GM21825 (cell line): ENCODE data around the gene RMDN2.
"Not testable (repeated sequence)": the region's sequence is repeated elsewhere in the genome, so short reads cannot be mapped to it uniquely, and the experiment has no call there.

Experiments
- ATAC-seq: cut with Tn5 transposase; IDR thresholded peaks from one replicate; pipeline ENCODE4 v1.9.1; 2021; ENCODE audit warnings: mild to moderate bottlenecking, moderate library complexity; ENCODE audit not compliant: unreplicated experiment

Gene RMDN2

DNA sequence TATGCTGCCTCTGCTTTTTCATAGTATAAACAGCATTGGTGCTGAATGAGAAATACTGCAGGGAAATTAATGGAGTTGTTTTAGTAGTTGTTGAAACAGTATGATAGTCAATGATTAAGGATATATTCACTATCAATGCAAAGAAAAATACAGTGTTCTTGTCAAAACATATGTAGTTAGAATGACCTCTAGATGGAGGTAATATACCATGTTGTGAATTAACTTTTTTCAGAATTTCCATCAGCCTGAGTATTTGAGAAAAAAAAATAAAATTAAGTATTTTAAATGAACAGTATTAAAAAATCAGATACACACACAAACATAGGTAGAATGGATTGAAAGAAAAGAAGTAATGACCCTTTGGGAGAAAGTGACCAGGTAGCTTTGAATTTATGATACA lies 59.5 kb downstream of the RMDN2 start:
- no peak for ATAC-seq

DNA sequence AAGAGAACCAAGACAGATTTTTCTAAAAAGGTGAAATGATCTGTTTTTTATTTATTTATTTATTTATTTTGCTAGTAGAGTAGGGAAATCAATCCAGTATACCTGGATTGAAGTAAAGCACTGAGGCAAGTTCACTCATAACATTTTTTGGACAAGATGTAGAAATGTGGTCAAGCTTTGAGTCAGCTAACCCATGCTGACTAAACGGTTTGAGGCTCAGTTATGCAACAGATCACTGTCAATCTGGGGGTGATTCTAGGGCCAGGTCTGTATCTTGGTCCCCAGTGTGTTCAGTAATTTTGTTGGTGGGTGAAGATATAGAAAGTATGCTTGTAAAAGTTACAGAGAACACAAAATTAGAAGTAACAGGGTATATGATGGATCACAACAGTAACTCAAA lies 60.2 kb downstream of the RMDN2 start:
- ATAC-seq = no peak

DNA sequence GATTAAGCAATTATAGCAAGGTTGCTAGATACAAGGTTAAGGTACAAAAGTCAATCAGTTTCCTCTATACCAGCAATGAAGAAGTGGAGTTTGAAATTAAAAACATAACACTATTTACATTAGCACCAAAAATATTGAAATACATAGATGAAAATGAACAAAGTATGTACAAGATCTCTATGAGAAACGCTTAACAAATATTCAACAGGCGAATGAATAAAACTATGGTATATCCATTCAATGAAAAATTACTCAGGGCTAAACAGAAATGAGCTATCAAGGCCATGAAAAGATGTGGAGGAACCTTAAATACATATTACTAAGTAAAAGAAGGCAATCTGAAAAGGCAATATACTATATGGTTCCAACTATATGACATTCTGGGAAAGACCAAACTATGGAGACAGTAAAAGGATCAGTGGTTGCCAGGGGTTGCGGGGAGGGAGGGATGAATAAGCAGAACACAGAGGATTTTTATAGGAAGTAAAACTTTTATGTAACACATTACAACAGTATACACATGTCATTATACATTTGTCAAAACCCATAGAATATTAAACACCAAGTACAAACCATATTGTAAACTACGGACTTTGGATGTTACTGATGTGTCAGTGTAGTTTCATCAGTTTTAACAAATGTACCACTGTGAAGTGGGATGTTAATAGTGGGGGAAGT lies 62.1 kb downstream of the RMDN2 start:
- no peak for ATAC-seq

DNA sequence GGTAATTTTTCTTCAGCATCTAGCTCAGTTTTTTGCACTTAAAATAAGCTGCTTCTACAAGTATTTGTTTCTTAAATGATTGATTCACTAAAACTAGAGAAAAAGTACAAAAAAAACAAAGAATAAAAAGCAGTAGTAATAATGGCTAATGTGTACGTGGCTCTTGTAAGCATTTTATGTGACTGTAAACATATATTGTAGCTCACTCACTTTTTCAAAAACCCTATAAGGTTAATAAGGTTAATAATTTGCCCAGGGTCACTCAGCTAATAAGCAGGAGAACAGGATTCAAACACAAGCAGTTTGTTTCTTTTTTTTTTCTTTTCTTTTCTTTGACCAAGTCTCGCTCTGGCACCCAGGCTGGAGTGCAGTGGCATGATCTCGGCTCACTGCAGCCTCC lies 67.5 kb downstream of the RMDN2 start:
- ATAC-seq = no peak

DNA sequence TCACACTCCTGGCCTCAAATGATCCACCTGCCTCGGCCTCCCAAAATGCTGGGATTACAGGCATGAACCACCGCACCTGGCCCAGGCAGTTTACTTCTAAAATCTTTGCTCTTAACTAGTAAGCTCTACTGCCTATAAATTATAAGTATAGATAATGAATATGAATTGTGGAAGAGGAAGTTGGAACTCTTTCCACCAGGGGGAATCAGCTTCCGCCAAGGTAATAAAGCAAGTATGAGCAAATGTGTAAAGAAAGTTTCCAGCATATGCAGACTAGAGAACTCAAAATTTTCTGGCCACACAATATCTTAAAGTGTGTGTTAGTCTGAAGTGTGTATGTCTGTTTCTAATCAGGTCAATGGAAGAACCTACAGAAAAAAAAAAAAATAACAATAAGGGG lies 68.1 kb downstream of the RMDN2 start:
- no peak for ATAC-seq

DNA sequence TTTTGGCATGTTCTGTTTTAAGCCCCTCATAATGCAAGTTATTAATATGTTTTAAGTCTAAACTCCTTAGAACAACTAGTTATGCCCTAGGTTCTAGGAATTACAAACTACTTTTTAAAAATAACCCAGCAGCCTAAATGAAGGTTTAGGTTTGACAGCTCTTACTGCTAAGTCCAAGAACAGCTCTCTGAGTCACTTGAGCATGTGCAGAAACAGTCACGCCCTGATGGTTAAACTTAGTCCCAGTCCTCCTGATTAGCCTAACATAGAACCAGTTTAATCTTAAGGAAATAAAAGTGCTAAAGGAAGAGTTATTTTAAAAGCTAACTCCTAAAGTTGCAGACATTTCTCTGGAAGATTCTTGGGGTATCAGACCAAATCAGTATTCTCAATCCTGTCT lies 72.5 kb downstream of the RMDN2 start:
- ATAC-seq = no peak

DNA sequence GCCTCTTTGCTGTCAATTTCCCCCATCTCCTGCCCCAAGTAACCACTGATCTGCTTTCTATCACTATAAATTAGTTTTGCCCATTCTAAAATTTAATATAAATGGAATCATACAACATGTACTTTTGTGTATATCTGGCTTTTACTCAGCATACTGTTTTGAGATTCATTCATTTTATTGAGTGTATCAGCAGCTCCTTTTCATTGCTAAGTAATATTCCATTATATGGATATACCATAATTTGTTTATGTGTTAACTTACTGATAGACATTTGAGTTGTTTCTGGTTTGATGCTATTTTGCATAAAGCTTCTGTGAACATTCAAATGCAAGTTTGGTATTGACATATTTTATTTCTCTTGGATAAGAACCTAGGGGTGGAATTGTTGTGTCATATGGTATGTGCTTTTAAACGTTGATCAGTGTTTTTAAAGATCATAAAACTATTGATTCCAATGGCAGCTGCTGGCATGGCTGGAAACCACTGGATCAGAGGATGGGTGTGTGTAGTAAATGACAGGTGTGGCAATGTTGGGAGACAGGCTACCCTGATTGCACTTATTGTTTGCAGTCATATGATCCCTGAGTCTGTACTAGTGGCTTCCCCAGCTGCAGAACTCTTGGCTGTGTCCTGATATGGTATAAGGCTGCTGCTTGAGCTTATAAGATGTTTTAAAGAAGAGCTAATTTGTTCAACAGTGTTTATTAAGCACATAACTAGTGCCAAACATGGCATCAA lies 75.6 kb downstream of the RMDN2 start:
- ATAC-seq = no peak

DNA sequence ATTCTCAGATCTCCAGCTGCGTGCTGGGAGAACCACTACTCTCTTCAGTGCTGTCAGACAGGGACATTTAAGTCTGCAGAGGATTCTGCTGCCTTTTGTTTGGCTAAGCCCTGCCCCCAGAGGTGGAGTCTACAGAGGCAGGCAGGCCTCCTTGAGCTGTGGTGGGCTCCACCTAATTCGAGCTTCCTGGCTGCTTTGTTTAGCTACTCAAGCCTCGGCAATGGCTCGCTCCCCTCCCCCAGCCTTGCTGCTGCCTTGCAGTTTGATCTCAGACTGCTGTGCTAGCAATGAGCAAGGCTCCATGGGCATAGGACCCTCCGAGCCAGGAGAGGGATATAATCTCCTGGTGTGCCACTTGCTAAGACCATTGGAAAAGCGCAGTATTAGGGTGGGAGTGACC lies 85.1 kb downstream of the RMDN2 start:
- ATAC-seq = not testable (repeated sequence)

DNA sequence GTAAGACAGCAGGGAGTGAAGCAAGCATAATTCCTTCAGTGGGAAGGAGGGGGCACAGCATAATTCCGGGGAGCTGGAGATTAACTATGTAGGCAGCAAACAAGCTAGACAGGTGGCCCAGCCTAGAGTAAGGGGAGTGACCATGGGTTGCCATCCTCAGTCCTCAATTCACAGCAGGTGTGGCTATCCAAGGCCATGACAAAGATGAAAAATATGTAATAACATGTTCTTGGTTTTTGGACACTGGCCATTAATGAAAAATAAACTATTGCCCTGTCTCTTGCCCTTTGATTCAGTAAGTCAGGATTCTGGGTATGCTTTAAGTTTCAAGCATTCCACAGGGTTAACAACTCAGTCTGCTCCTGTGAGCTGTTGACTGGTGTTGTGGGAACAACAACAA lies 85.9 kb downstream of the RMDN2 start:
- ATAC-seq = no peak

DNA sequence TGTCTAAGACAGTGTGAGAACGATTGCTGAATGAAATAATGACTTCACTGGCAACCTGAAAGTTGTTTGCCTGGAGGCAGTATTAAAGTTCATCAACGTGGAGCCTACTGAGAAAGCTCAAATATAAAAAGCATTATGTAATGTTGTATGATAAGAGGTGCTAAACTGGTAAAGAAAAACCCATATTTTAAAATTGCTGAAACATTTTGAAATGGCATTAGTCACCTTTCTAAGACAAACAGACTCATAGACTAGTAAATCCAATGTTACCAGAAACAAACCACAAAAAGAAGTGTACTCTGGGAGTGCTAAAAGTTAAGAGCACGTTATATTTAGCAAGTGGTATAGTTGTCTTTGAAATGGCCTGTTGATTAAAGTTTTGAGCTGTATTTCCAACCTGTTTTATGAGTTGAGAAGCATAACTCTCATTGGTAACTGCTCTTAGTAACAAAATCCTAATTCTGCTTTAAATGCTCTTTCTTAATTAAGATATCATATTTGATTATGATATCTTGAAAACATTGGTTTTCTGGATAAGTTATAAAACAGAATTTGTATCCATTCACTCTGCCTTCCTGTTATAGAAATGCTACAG lies 88.2 kb downstream of the RMDN2 start:
- ATAC-seq = no peak

DNA sequence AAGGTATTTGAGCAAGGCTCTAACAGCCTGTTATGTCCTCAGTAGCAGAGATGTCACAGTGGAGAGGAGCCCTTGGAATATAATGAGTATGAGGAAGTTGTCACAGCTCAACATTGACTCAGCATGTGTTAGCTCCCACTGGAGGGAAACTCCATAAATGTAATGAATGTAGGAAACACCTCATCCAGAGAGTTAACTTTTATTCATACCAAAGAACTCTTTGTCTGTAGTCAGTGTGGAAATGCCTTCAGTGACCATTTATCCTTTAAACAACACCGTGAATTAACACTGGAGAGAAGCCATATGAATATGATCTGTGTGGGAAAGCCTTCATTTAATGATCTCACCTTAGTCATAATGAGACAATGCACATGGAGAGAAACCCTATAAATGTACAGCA lies 91.1 kb downstream of the RMDN2 start:
- no peak for ATAC-seq

DNA sequence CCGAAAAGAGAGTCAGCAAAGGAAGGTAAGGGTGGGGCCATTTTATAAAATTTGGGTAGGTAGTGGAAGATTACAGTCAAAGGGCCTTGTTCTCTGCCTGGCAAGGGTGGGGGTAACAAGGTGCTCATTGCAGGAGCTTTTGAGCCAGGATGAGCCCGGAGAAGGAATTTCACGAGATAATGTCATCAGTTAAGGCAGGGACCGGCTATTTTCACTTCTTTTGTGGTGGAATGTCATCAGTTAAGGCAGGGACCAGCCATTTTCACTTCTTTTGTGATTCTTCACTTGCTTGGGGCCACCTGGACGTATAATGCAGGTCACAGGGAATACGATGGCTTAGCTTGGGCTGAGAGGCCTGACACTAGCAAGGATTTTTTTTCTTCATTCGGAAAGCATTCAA lies 92.7 kb downstream of the RMDN2 start:
- no peak for ATAC-seq

DNA sequence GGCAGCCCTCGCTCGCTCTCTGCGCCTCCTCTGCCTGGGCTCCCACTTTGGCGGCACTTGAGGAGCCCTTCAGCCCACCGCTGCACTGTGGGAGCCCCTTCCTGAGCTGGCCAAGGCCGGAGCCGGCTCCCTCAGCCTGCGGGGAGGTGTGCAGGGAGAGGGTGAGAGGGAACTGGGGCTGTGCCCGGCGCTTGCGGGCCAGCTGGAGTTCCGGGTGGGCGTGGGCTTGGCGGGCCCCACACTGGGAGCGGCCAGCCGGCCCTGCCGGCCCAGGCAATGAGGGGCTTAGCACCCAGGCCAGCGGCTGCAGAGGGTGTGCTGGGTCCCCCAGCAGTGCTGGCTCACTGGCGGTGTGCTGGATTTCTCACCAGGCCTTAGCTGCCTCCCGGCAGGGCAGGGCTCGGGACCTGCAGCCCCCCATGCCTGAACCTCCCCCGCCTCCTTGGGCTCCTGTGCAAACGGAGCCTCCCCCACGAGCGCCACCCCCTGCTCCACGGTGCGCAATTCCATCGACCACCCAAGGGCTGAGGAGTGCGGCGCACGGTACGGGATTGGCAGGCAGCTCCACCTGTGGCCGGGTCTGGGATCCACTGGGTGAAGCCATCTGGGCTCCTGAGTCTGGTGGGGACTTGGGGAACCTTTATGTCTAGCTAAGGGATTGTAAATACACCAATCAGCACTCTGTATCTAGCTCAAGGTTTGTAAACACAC lies 95.4 kb downstream of the RMDN2 start:
- ATAC-seq = not testable (repeated sequence)

DNA sequence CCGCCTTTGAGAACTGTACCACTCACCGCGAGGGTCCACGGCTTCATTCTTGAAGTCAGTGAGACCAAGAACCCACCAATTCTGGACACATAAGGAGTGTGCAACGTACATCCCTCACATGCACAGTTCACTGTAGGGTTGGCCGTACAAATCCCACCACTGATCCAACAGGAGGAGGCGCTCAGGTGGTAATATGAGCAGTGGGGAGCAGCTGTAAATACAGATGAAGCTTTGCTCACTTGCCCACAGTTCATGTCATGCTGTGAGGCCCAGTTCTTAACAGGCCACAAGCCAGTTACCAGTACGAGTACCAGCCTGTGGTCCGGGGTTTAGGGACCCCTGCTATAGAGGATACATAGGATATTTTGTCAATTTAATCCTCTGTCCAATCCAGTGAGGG lies 96.5 kb downstream of the RMDN2 start:
- ATAC-seq = no peak

DNA sequence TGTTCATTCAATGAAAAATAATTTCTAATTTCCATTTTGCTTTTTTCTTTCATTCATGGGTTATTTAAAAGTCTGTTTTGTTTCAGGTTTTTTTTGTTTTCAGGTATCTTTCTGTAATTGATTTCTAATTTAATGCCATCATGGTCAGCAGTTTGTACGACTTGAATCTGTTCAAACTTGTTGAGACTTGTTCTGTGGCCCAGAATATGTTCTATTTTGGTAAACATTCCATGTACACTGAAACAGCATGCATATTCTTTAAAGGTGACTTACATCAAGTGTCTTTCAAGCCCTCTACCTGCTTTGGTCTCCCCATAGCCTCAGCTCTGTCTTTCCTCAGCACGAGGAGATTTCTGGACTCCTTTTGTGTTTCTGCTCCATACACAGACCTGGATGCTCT lies 101.8 kb downstream of the RMDN2 start:
- no peak for ATAC-seq

DNA sequence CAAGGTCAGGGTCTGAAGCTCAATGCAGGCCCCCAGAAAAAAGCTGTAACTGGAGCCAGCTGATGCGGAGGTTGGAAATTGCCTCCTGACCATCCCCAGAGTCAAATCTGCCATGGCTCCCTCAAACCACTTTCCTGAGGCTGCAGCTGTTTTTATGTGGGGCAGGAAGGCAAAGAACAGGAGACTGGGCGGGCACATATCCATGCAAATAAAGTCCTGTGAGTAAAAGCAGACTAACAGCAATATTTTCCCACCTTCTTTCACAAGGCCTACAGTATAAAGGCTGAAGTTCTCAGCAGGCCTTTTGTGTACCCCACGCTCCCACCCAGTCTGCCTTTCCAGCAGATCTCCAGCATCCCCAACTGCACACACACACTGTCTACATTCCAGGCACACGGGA lies 103.7 kb downstream of the RMDN2 start:
- no peak for ATAC-seq

DNA sequence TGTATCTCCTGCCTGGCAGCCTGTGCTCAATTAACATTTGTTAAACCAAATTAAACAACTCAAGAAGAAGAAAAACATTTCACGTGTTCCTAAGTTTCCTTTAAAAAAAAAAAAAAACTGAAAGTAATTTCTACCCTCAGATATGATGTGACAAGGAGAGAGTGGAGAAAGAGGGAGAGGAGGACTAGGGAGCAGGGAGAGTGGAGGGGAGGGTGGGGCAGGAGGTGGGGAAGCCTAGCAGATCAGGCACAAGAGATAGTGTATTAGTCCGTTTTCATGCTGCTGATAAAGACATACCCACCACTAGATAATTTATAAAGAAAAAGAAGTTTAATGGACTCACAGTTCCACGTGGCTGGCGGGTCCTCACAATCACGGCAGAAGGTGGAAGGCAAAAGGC lies 104.4 kb downstream of the RMDN2 start:
- no peak for ATAC-seq

DNA sequence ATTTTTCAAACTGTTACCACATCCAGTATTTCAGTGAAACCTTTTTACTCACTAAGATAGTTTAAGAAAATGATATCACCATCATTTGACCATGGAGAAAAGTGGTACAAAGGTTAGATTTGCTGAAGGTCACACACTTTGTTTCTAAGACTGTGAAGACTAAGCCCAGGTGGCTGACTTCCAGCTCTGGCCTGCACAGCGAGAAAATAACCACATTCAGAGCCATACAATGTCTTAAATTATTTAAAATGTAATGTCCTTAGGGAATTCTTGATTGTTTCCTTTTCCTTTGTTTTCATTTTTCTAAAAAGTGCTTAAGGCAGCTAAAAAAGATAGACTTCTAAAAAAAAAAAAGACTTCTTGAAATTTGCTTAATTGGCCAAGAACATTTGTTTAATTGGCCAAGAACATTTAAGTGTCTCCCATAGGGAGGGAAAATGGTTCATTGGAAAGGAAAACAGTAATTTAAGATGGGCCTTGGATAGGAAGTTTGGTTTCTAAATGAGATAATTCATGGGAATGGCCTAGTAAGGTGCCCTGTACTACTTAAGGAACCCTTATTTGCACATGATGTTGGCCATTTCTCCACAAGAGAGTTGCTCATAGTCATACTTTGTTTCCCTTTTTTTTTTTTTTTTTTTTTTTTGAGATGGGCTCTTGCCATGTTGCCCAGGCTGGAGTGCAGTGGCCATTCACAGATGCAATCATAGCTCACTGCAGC lies 105.7 kb downstream of the RMDN2 start:
- ATAC-seq = no peak

DNA sequence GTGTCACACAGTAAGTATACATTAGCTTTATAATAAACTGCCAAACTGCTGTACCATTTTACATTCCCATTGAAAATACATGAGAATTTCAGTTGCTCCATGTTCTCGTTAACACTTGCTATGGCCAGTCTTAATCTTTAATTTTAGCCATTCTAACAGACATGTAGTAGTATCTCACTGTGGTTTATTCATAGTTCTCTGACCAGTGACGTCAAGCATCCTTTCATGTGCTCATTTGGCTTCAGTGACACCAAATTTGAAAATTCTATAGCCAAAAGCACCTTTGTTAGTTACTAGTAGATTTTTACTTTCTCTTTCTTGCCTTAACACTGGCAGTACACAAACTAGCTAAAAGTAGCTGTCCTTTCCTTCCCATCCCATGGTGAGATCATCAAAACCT lies 107.9 kb downstream of the RMDN2 start:
- no peak for ATAC-seq

DNA sequence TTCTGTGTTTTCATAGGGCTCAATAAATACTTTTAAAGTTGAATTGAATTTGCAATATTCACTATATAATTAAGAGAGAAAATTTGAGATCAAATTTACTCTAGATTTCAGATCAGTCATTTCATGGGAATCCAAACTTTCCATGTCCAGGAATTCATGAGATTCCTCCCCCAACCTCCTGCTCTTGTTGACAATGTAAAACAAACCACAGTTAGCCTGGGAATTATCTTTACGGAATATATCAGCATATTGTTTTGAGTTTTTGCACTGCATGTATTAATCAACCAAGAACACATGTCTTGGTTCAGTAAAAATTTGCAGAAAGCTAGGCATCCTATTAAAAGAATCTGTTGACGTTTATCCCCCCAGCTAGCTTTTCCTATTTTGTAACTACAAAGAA lies 108.6 kb downstream of the RMDN2 start:
- ATAC-seq = no peak

DNA sequence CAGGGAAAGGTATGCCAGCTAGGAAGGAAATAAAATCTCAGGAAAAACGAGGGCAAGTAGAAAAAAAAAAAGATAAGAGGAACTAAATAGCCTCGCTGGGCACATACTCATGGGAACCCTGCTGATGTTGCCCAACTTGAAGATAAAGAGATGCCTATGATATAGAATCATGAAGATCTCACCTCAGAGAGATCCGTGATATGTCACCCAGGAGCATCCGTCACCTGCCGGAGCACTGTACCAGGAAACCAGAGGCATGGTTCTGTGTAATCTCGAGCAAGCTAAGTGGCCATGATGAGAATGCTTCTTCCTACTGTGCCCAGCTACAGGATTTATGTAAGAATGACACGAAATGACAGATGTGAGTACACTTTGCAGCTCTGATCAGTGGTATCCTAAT lies 110.9 kb downstream of the RMDN2 start:
- ATAC-seq = no peak
